HepG2 (cell line): ENCODE measurements around the gene SHANK3. TPM values are rescaled to one million over a fixed set of nuclear protein-coding genes. Genes with fewer than 3 reads are reported as not detected.

Source experiments
- ATAC-seq: fragments of 200-7000 bp; cut with Tn5 transposase; 3 replicates; pipeline ENCODE4 v1.9.1; 2020; ENCODE audit warnings: mild to moderate bottlenecking, moderate library complexity
- BruUV-seq: library from RNA; stranded (reverse); fragments of 400-500 nt; replicated peaks from 2 replicates; lab custom pipeline; 2021; lab: Mats Ljungman, UMichigan
- CTCF ChIA-PET: fragments of 300-600 bp; formaldehyde crosslinking; extraction: SDS; loops from one replicate; lab custom pipeline; 2021; ENCODE audit warnings: low total read pairs, inconsistent platforms, low intra/inter-chr PET ratio; lab: Yijun Ruan, JAX
- POLR2A ChIA-PET: fragments of 350-600 bp; sonication (Branson Sonifier 250); formaldehyde crosslinking; loops from one replicate; lab custom pipeline; 2020; ENCODE audit warnings: antibody characterized with exemption, inconsistent platforms; lab: Yijun Ruan, JAX
- DNase-seq: peaks from one replicate; pipeline ENCODE4 v3.0.0-alpha.2; 2015; ENCODE audit warnings: low spot score
- FAIRE-seq: peaks from 3 replicates; lab custom pipeline; 2011; peaks lifted over from hg19 to GRCh38; lab: Jason Lieb, UNC
- H2AFZ ChIP-seq: one replicate; pipeline ENCODE4 v1.6.1; 2011; ENCODE audit warnings: low read length, inconsistent platforms
- H3K27ac ChIP-seq: fragments of 300-600 bp; 3 replicates; pipeline ENCODE4 v1.8.0; 2011; ENCODE audit warnings: mixed run types, mild to moderate bottlenecking, mixed read lengths, low read length, inconsistent platforms; ENCODE audit not compliant: insufficient read depth; ENCODE audit errors: extremely low read length
- H3K27me3 ChIP-seq, 2 experiments: fragments of 200-600 bp in 1 of 2; 2 replicates in 1 of 2; 3 replicates in 1 of 2; pipeline versions ENCODE4 v1.6.0 to v1.8.0; 2011; ENCODE audit warnings: low read length in 2 of 2, mild to moderate bottlenecking in 2 of 2, moderate library complexity in 2 of 2, inconsistent platforms in 1 of 2; ENCODE audit not compliant: insufficient read depth in 2 of 2, control insufficient read depth in 1 of 2
- H3K36me3 ChIP-seq, 2 experiments: fragments of 200-600 bp in 1 of 2; replicated peaks in 1 of 2; 2 replicates in 1 of 2; 3 replicates in 1 of 2; pipeline versions ENCODE4 v1.5.1 to v1.8.0; 2011; ENCODE audit warnings: low read length in 2 of 2, inconsistent platforms in 1 of 2; ENCODE audit not compliant: insufficient read depth in 2 of 2, control insufficient read depth in 1 of 2
- H3K4me1 ChIP-seq: 2 replicates; pipeline ENCODE4 v1.5.1; 2012; ENCODE audit warnings: low read length, inconsistent platforms; ENCODE audit not compliant: insufficient read depth
- H3K4me2 ChIP-seq: 2 replicates; pipeline ENCODE4 v1.6.0; 2011; ENCODE audit warnings: low read depth, low read length, inconsistent platforms
- H3K4me3 ChIP-seq, 3 experiments: fragments of 200-600 bp in 1 of 3; sonication (generic), shearing (Covaris generic) in 1 of 3; replicated peaks in 1 of 3; 2 replicates each; pipeline ENCODE4 v1.5.1; 2011 to 2016; ENCODE audit warnings: low read length in 3 of 3, inconsistent platforms in 2 of 3, low read depth in 2 of 3, mild to moderate bottlenecking in 2 of 3, control low read depth in 1 of 3, mixed read lengths in 1 of 3; ENCODE audit not compliant: insufficient read depth in 1 of 3
- H3K79me2 ChIP-seq: one replicate; pipeline ENCODE4 v1.6.1; 2011; ENCODE audit warnings: low read length, inconsistent platforms; ENCODE audit not compliant: insufficient read depth
- H3K9ac ChIP-seq: 2 replicates; pipeline ENCODE4 v1.6.0; 2011; ENCODE audit warnings: mild to moderate bottlenecking, low read depth, low read length, inconsistent platforms; ENCODE audit not compliant: insufficient read depth
- H3K9me3 ChIP-seq: 2 replicates; pipeline ENCODE4 v1.5.1; 2012; ENCODE audit warnings: mild to moderate bottlenecking, low read length
- H4K20me1 ChIP-seq: 2 replicates; pipeline ENCODE4 v1.6.0; 2011; ENCODE audit warnings: inconsistent platforms, mild to moderate bottlenecking, low read length, moderate library complexity; ENCODE audit not compliant: insufficient read depth
- AGO2 ChIP-seq: fragments of 200-400 bp; formaldehyde crosslinking; optimal IDR thresholded peaks from 2 replicates; pipeline ENCODE3; 2017; ENCODE audit warnings: mild to moderate bottlenecking, low read depth, low read length, moderate library complexity
- CSRNP2 ChIP-seq: sonication (generic); formaldehyde crosslinking; conservative IDR thresholded peaks from 2 replicates; pipeline ENCODE4 v1.8.0; 2022; ENCODE audit warnings: low read depth, missing genetic modification reagents
- KLF15 ChIP-seq: sonication (generic); formaldehyde crosslinking; IDR thresholded peaks from 2 replicates; pipeline ENCODE4 v1.8.1; 2023; ENCODE audit warnings: borderline replicate concordance, mild to moderate bottlenecking, inconsistent platforms, missing genetic modification reagents, mixed read lengths
- ZFP41 ChIP-seq: sonication (generic); formaldehyde crosslinking; IDR thresholded peaks from 2 replicates; pipeline ENCODE4 v1.4.0; 2020; ENCODE audit warnings: mild to moderate bottlenecking, missing genetic modification reagents, borderline replicate concordance
- ZSCAN30 ChIP-seq: sonication (generic); formaldehyde crosslinking; IDR thresholded peaks from 2 replicates; pipeline ENCODE4 v1.5.0; 2020; ENCODE audit warnings: mild to moderate bottlenecking, missing genetic modification reagents
- WGBS: methylation state at CpG from one replicate; pipeline ENCODE4 v1.1.6; 2017; ENCODE audit warnings: low lambda C conversion rate; 5-methylcytosine and 5-hydroxymethylcytosine counted together
- in situ Hi-C: cut with HindIII; loops from 2 replicates; pipeline ENCODE4 v1.10.0; 2017; ENCODE audit warnings: low pct_unique_long_range_greater_than_20kb; ENCODE audit not compliant: extremely low pct_ligation_motif_present
- intact Hi-C: fragments of 100-400 bp; cut with micrococcal nuclease; formaldehyde crosslinking; loops from one replicate; pipeline ENCODE4 v1.10.0; 2022; ENCODE audit not compliant: unreplicated experiment
- polyA plus RNA-seq, 8 experiments: library from polyadenylated mRNA; depleted of rRNA in 3 of 8; stranded (reverse) in 7 of 8; unstranded in 1 of 8; fragments of >200 nt; fragmentation: Illumina TruSeq in 4 of 8; extraction: Trizol in 4 of 8; gene quantifications; 2 replicates each; pipeline versions ENCODE4 v1.2.1 to v1.2.3, GENCODE V29; 2011 to 2016; ENCODE audit warnings: low read depth in 4 of 8, missing spikeins in 1 of 8, mixed read lengths in 1 of 8; ENCODE audit not compliant: insufficient read depth in 1 of 8
- total RNA-seq, 5 experiments: library from RNA; depleted of rRNA; stranded (reverse); fragments of >200 nt; fragmentation: Illumina TruSeq; extraction: Trizol; gene quantifications; 2 replicates each; pipeline ENCODE4 v1.2.3, GENCODE V29; 2016; ENCODE audit warnings: low read depth in 1 of 5

SHANK3 gene
- total and polyA plus RNA-seq, 2 of the 13 experiments (the other 11 are each of a cell fraction or from before 2014, with no cell fraction given), result 2.9 to 4.6 TPM

DNA sequence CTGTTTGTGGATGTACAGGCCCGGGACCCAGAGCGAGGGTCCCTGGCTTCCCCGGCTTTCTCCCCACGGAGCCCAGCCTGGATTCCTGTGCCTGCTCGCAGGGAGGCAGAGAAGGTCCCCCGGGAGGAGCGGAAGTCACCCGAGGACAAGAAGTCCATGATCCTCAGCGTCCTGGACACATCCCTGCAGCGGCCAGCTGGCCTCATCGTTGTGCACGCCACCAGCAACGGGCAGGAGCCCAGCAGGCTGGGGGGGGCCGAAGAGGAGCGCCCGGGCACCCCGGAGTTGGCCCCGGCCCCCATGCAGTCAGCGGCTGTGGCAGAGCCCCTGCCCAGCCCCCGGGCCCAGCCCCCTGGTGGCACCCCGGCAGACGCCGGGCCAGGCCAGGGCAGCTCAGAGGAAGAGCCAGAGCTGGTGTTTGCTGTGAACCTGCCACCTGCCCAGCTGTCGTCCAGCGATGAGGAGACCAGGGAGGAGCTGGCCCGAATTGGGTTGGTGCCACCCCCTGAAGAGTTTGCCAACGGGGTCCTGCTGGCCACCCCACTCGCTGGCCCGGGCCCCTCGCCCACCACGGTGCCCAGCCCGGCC is 48.7 kb downstream of the SHANK3 start:
- WGBS, result 100% methylated on average over 4 of the region's 32 CpGs
- DNase-seq (no peak), ATAC-seq (no peak), FAIRE-seq (no peak)
- in situ Hi-C loops, result no loop called here
- no peak overlapping the region for H3K9ac ChIP-seq
- no peaks in the 10 kb centered on the region; the same call in 1 of the 2 replicates for H4K20me1 ChIP-seq
- intact Hi-C loops, result no loop called here
- no peak for TF ChIP-seq ZSCAN30 (CRISPR knock-in tag)
- no peak for TF ChIP-seq CSRNP2
- TF ChIP-seq KLF15 (CRISPR knock-in tag), result no peak
- peak; percentile 49 for TF ChIP-seq AGO2
- TF ChIP-seq ZFP41 (CRISPR knock-in tag), result no peak
- H3K4me3 ChIP-seq, result no peak overlapping the region
- H3K27ac ChIP-seq, result no peak overlapping the region
- BruUV-seq, result no TSS peak
- no peak overlapping the region for H3K4me2 ChIP-seq
- H3K79me2 ChIP-seq, result no peaks in the 10 kb centered on the region
- H3K4me1 ChIP-seq, result peaks cover 8% of the 10 kb centered on the region; the same call in 1 of the 2 replicates
- ChIA-PET POLR2A (no interaction called here), CTCF (no interaction called here)
- H3K27me3 ChIP-seq, result no peaks in the 10 kb centered on the region
- peaks cover 15 to 33% of the 10 kb centered on the region in 2 experiments for H3K36me3 ChIP-seq
- no peaks in the 10 kb centered on the region for H3K9me3 ChIP-seq
- H2AFZ ChIP-seq, result no peak overlapping the region
